Measurements from ENCODE around the gene DMXL1.

The DMXL1 gene

DNA sequence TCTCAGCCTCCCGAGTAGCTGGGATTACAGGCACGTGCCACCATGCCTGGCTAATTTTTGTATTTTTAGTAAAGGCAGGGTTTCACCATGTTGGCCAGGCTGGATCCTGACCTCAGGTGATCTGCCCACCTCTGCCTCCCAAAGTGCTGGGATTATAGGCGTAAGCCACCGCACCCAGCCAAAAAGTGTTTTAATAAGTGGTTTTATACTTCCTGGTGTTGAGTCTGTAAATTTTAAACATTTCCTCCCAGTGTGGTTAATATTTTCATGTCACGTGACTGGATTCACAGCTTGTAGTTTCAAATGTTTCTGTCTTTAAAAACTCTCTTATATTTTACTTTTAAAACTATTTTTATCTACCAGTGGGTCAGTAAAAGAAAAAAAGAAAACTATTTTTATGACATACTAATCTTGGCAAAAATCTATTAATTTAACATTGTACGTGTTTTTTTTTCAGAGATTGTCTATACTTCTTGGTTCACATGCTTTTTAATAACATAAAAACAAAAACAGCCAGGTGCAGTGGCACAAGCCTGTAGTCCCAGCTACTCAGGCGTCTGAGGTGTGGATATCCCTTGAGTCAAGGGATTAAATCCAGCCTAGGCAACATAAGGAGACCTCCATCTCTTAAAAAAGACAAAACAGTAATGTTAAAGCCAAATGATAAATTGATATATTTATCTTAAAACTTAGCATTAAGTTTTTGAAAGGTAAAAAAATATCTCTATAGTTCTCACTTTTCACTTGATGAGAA lies 117.1 kb downstream of the DMXL1 start:
- ATAC-seq: no peak
- TF ChIP-seq ZC3H10 (CRISPR knock-in tag; IDR thresholded peaks at IDR 0.05) (no peak), CSDC2 (CRISPR knock-in tag; IDR thresholded peaks at IDR 0.05) (no peak), OSR1 (CRISPR knock-in tag; IDR thresholded peaks at IDR 0.05) (no peak), ZNF565 (CRISPR knock-in tag; conservative IDR thresholded peaks at IDR 0.05; ENCODE audit: low read depth) (no peak), TCF4 (CRISPR knock-in tag; IDR thresholded peaks at IDR 0.05; ENCODE audit: borderline replicate concordance) (no peak), PPARA (CRISPR knock-in tag; IDR thresholded peaks at IDR 0.05; ENCODE audit: borderline replicate concordance) (no peak), SNAI2 (CRISPR knock-in tag; IDR thresholded peaks at IDR 0.05) (no peak), RARB (CRISPR knock-in tag; IDR thresholded peaks at IDR 0.05) (no peak), TOX (CRISPR knock-in tag; IDR thresholded peaks at IDR 0.05; ENCODE audit: borderline replicate concordance) (no peak)
- TF ChIP-seq, protein P1, sequence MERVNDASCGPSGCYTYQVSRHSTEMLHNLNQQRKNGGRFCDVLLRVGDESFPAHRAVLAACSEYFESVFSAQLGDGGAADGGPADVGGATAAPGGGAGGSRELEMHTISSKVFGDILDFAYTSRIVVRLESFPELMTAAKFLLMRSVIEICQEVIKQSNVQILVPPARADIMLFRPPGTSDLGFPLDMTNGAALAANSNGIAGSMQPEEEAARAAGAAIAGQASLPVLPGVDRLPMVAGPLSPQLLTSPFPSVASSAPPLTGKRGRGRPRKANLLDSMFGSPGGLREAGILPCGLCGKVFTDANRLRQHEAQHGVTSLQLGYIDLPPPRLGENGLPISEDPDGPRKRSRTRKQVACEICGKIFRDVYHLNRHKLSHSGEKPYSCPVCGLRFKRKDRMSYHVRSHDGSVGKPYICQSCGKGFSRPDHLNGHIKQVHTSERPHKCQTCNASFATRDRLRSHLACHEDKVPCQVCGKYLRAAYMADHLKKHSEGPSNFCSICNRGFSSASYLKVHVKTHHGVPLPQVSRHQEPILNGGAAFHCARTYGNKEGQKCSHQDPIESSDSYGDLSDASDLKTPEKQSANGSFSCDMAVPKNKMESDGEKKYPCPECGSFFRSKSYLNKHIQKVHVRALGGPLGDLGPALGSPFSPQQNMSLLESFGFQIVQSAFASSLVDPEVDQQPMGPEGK (CRISPR knock-in tag; IDR thresholded peaks at IDR 0.05; ENCODE audit: borderline replicate concordance): no peak
- TF ChIP-seq, protein P2, sequence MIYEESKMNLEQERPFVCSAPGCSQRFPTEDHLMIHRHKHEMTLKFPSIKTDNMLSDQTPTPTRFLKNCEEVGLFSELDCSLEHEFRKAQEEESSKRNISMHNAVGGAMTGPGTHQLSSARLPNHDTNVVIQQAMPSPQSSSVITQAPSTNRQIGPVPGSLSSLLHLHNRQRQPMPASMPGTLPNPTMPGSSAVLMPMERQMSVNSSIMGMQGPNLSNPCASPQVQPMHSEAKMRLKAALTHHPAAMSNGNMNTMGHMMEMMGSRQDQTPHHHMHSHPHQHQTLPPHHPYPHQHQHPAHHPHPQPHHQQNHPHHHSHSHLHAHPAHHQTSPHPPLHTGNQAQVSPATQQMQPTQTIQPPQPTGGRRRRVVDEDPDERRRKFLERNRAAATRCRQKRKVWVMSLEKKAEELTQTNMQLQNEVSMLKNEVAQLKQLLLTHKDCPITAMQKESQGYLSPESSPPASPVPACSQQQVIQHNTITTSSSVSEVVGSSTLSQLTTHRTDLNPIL (CRISPR knock-in tag; IDR thresholded peaks at IDR 0.05; ENCODE audit: low read depth): no peak
- TF ChIP-seq, protein P3, sequence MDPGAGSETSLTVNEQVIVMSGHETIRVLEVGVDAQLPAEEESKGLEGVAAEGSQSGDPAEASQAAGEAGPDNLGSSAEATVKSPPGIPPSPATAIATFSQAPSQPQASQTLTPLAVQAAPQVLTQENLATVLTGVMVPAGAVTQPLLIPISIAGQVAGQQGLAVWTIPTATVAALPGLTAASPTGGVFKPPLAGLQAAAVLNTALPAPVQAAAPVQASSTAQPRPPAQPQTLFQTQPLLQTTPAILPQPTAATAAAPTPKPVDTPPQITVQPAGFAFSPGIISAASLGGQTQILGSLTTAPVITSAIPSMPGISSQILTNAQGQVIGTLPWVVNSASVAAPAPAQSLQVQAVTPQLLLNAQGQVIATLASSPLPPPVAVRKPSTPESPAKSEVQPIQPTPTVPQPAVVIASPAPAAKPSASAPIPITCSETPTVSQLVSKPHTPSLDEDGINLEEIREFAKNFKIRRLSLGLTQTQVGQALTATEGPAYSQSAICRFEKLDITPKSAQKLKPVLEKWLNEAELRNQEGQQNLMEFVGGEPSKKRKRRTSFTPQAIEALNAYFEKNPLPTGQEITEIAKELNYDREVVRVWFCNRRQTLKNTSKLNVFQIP (CRISPR knock-in tag; IDR thresholded peaks at IDR 0.05; ENCODE audit: borderline replicate concordance, low read depth): no peak

DNA sequence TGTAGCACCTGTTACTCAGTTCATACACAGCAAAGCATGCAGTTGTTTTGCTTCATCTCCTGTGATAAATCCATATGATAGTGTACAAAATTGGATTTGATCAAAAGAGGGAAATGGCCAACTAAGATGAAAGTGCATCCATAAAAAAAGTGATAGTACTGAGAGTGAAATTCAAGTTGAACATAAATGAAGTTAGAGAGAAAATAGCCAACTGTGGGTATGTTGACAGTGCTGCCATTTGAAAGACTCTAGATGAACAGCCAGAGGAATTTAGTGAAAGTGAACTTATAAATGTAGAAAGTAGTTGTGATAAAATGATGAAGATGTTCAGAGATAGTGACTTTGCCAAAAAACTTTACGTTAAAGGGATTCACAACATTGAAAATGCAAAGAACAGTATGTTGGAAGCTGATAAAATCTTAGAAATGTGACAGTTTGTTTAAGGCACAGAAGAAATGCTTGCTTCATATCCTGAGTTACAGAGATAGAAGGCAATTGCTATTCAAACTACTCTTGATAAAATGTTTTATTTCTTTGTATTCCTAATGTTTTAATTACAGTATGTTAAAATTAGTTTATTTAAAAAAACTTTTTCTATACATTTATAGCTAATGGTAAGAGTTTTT lies 119.7 kb downstream of the DMXL1 start:
- ATAC-seq: no peak
- no peak for TF ChIP-seq TOX (CRISPR knock-in tag; IDR thresholded peaks at IDR 0.05; ENCODE audit: borderline replicate concordance)
- TF ChIP-seq, protein P4, sequence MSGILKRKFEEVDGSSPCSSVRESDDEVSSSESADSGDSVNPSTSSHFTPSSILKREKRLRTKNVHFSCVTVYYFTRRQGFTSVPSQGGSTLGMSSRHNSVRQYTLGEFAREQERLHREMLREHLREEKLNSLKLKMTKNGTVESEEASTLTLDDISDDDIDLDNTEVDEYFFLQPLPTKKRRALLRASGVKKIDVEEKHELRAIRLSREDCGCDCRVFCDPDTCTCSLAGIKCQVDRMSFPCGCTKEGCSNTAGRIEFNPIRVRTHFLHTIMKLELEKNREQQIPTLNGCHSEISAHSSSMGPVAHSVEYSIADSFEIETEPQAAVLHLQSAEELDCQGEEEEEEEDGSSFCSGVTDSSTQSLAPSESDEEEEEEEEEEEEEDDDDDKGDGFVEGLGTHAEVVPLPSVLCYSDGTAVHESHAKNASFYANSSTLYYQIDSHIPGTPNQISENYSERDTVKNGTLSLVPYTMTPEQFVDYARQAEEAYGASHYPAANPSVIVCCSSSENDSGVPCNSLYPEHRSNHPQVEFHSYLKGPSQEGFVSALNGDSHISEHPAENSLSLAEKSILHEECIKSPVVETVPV (CRISPR knock-in tag; IDR thresholded peaks at IDR 0.05): no peak
- TF ChIP-seq ZFP30 (CRISPR knock-in tag; IDR thresholded peaks at IDR 0.05): no peak
- TF ChIP-seq, protein P5, sequence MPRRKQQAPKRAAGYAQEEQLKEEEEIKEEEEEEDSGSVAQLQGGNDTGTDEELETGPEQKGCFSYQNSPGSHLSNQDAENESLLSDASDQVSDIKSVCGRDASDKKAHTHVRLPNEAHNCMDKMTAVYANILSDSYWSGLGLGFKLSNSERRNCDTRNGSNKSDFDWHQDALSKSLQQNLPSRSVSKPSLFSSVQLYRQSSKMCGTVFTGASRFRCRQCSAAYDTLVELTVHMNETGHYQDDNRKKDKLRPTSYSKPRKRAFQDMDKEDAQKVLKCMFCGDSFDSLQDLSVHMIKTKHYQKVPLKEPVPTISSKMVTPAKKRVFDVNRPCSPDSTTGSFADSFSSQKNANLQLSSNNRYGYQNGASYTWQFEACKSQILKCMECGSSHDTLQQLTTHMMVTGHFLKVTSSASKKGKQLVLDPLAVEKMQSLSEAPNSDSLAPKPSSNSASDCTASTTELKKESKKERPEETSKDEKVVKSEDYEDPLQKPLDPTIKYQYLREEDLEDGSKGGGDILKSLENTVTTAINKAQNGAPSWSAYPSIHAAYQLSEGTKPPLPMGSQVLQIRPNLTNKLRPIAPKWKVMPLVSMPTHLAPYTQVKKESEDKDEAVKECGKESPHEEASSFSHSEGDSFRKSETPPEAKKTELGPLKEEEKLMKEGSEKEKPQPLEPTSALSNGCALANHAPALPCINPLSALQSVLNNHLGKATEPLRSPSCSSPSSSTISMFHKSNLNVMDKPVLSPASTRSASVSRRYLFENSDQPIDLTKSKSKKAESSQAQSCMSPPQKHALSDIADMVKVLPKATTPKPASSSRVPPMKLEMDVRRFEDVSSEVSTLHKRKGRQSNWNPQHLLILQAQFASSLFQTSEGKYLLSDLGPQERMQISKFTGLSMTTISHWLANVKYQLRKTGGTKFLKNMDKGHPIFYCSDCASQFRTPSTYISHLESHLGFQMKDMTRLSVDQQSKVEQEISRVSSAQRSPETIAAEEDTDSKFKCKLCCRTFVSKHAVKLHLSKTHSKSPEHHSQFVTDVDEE (CRISPR knock-in tag; IDR thresholded peaks at IDR 0.05): no peak
- TF ChIP-seq TCF4 (CRISPR knock-in tag; IDR thresholded peaks at IDR 0.05; ENCODE audit: borderline replicate concordance): no peak
- TF ChIP-seq BACH2 (CRISPR knock-in tag; IDR thresholded peaks at IDR 0.05; ENCODE audit: borderline replicate concordance): no peak
- TF ChIP-seq ISL1 (CRISPR knock-in tag; IDR thresholded peaks at IDR 0.05): no peak

DNA sequence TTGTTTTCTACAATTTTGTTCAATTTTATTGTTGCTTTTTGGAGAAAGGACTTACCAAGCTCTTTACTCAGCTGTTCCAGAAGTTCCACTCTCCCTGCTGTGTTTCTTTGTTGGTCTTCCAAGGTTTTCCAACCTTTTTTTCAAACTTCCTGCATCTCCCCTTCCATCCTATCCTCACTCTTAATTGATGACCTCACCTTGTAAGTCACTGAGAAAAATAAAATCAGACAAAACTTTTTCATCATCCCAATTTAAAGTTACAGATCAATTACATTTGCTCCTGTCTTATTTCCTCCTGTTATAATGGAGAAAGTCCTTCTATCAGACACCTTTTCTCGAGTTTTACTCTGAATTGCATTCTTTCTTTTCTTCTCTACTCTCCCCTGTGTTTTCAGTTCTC lies 121.1 kb downstream of the DMXL1 start:
- no peak for ATAC-seq

More for the DNA sequence above, 121.1 kb downstream of the DMXL1 start:
- no peak for TF ChIP-seq ZFP30 (CRISPR knock-in tag; IDR thresholded peaks at IDR 0.05)
- no peak for TF ChIP-seq ZNF565 (CRISPR knock-in tag; conservative IDR thresholded peaks at IDR 0.05; ENCODE audit: low read depth)
- TF ChIP-seq ZNF8 (CRISPR knock-in tag; IDR thresholded peaks at IDR 0.05): no peak
- no peak for TF ChIP-seq ZC3H10 (CRISPR knock-in tag; IDR thresholded peaks at IDR 0.05)
- no peak for TF ChIP-seq ZFP3 (CRISPR knock-in tag; IDR thresholded peaks at IDR 0.05)
- TF ChIP-seq BACH2 (CRISPR knock-in tag; IDR thresholded peaks at IDR 0.05; ENCODE audit: borderline replicate concordance): no peak
